NB4 (cell line): ENCODE measurements around the gene TRABD2B.

Source experiments
- DNase-seq: peaks from one replicate; pipeline ENCODE4 v3.0.0; 2010; ENCODE audit warnings: low read depth
- H3K4me3 ChIP-seq: one replicate; pipeline ENCODE4 v1.5.1; 2011; ENCODE audit warnings: mild to moderate bottlenecking, low read depth, low read length, moderate library complexity
- CTCF ChIP-seq: IDR thresholded peaks from one replicate; pipeline ENCODE4 v1.5.1; 2012; ENCODE audit warnings: low read depth, low read length
- MAX ChIP-seq: IDR thresholded peaks from 2 replicates; pipeline ENCODE4 v1.6.1; 2011; ENCODE audit warnings: low read depth, low read length
- MYC ChIP-seq: IDR thresholded peaks from 2 replicates; pipeline ENCODE4 v1.6.1; 2011; ENCODE audit warnings: low read depth, low read length
- POLR2A ChIP-seq: IDR thresholded peaks from 2 replicates; pipeline ENCODE4 v1.6.1; 2011; ENCODE audit warnings: mild to moderate bottlenecking; ENCODE audit not compliant: insufficient read length; ENCODE audit errors: extremely low read depth

Gene TRABD2B

GRCh38 chr1:47911424-47911823, 85.8 kb downstream of the TRABD2B start:
- no peak for DNase-seq
- TF ChIP-seq MYC (no peak), POLR2A (no peak), MAX (no peak), CTCF (no peak)
- no peak overlapping the region for H3K4me3 ChIP-seq

- H3K4me3 ChIP-seq: no peak overlapping the region
- TF ChIP-seq MYC (no peak), POLR2A (no peak), MAX (no peak), CTCF (no peak)
- DNase-seq: no peak
Observed at GRCh38 chr1:47908258-47908657, 88.9 kb downstream of the TRABD2B start.

GRCh38 chr1:47907177-47907528, 90.0 kb downstream of the TRABD2B start:
- H3K4me3 ChIP-seq: no peak overlapping the region
- DNase-seq: no peak
- TF ChIP-seq CTCF (no peak), MYC (no peak)

- no peak for DNase-seq
- TF ChIP-seq CTCF: no peak
- TF ChIP-seq MYC: no peak
- no peak for TF ChIP-seq POLR2A
- TF ChIP-seq MAX: no peak
- H3K4me3 ChIP-seq: no peak overlapping the region
Observed at GRCh38 chr1:47906527-47907176, 90.5 kb downstream of the TRABD2B start.

GRCh38 chr1:47906009-47906432, 91.2 kb downstream of the TRABD2B start:
- H3K4me3 ChIP-seq: no peak overlapping the region
- DNase-seq: no peak
- no peak for TF ChIP-seq MAX
- TF ChIP-seq POLR2A: no peak
- TF ChIP-seq CTCF: no peak
- TF ChIP-seq MYC: no peak

GRCh38 chr1:47903723-47904122, 93.5 kb downstream of the TRABD2B start:
- no peak for TF ChIP-seq MYC
- no peak for TF ChIP-seq CTCF
- no peak for TF ChIP-seq POLR2A
- TF ChIP-seq MAX: no peak
- DNase-seq: no peak
- H3K4me3 ChIP-seq: no peak overlapping the region
